GM21825 (cell line): ENCODE data around the gene RALB.

Source experiments
- ATAC-seq: cut with Tn5 transposase; IDR thresholded peaks from one replicate; pipeline ENCODE4 v1.9.1; 2021; ENCODE audit warnings: mild to moderate bottlenecking, moderate library complexity; ENCODE audit not compliant: unreplicated experiment

The RALB gene

GRCh38 chr2:120330946-120331822 is 78.5 kb downstream of the RALB start:
- no peak for ATAC-seq

- no peak for ATAC-seq
Observed at GRCh38 chr2:120331903-120332302, 79.3 kb downstream of the RALB start.

DNA sequence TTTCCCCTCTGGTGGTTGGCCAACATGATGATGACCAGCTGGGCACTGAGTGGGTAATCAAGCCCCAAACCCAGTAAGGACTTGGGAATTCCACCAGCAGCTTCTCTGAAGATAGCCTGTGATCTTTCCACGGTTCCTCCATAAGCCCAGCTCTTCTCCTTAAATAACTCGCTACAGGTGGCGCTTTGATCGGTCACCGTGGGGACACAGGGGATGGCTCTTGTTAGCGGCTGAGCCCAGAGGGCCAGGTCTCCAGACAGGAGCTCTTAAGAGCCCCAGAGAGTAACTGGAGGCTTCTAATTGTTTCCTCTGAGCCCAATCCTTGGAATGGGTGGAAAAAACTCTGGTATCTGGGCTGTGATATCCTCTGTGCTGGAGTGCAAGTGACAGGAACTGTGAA is 79.7 kb downstream of the RALB start:
- no peak for ATAC-seq

- ATAC-seq, result no peak
Observed at GRCh38 chr2:120334068-120334467, 81.4 kb downstream of the RALB start.

- ATAC-seq, result no peak
Observed at GRCh38 chr2:120336749-120337148, 84.1 kb downstream of the RALB start.

GRCh38 chr2:120338015-120338414 is 85.4 kb downstream of the RALB start:
- no peak for ATAC-seq

GRCh38 chr2:120341977-120342376 is 89.3 kb downstream of the RALB start:
- ATAC-seq, result no peak

- no peak for ATAC-seq
Observed at GRCh38 chr2:120342446-120342845, 89.8 kb downstream of the RALB start.

DNA sequence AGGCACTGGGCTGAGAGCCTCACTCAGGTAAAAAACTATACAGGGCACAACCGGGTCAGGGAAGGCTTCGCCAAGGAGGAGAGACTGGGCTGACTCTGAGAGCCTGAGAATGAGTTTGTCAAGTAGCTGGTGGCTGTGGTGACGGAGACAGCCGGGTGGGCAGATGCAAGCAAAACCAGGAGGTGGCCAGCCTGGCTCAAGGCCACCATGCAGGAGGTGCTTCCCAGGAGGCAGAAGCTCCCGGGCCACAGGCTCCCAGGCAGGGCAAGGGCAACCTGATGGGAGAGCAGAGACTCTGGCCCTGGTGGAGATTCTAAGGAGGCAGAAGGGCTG is 90.4 kb downstream of the RALB start:
- no peak for ATAC-seq

DNA sequence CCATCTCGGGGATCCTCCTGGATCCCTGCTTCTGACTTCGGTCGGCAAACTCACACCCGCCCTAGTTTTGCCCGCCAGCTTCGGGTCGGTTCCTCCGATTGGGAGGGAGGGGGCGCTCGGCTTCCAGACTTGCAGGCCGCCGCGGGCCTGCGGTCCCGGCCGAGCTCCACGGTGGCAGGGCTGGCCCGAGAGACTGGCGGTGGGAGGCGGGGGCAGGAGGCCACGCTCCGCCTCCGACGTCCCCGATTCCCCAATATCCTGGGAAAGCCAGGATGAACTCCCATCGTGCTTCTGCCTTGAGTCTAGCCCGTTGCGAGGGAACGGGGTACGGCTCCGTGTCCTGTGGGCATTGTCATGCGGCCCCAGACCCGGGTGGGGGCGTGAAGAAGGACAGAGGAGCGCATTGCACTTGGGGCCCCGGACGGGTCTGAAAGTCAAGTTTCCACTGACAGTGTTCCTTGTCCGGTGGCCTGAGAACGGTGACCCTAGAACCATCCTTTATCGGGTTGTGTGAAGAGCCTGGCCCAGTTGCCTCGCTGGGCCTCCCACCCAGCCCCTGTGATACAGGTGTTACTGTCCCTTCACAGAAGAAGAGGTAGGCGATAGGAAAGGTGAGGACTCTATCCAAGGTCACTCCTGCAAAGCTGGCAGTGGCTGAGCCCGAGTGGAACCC is 90.9 kb downstream of the RALB start:
- ATAC-seq, result peak; percentile 49
